HL-60/S4 (cell line): ENCODE results near the gene KLHDC1.
"Not testable (repeated sequence)": the region's sequence is repeated elsewhere in the genome, so short reads cannot be mapped to it uniquely, and the experiment has no call there.

ENCODE experiments used
- in situ Hi-C: fragments of 300-500 bp; cut with MboI; formaldehyde crosslinking; loops from 2 replicates; pipeline ENCODE4 v1.14.3; 2022; ENCODE audit warnings: low sequenced_read_pairs

KLHDC1 gene

GRCh38 chr14:49781040-49781439 is 88.1 kb downstream of the KLHDC1 start:
- in situ Hi-C loops: not testable (repeated sequence)

DNA sequence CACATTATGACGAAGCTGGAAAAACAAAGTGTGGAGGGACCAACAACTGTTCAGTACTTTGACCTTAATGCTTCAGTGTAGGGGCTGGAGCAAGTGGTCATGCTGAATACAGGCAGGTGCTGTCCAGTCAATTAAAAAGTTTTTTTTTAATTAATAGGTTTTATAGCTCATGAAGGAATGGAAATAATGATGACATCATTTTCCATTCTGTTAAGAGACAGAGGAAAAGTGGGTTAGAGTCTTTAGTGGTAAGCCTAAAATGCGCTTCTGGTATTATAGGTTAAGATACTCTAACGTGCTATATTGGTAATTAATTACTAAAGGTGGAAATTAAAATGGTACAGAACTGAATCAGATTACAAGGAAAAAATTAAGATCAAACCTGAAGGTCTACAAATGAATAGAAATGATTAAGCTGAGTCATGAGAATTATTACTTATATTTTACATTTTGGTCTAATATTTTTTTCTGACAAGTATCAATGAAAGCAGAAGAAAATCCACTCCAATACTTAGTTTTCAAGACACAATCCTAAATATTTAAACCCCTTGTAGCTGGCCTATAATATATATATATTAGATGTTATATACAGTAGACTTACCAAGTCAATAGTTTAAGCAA is 90.6 kb downstream of the KLHDC1 start:
- in situ Hi-C loops: no loop called here

- in situ Hi-C loops: no loop called here
Measured at GRCh38 chr14:49786315-49786714, 93.4 kb downstream of the KLHDC1 start.

- in situ Hi-C loops: no loop called here
Measured at GRCh38 chr14:49792618-49793017, 99.7 kb downstream of the KLHDC1 start.

- in situ Hi-C loops: no loop called here
Measured at GRCh38 chr14:49796025-49796424, 103.1 kb downstream of the KLHDC1 start.
